ENCODE data around the gene FBLN1.

GRCh38 chr22:45630436-45630835 is 127.8 kb downstream of the FBLN1 start:
- no peak for TF ChIP-seq CTCF (IDR thresholded peaks at IDR 0.05; ENCODE audit: low read length)
- no peak for TF ChIP-seq EZH2 (IDR thresholded peaks at IDR 0.05; ENCODE audit: borderline replicate concordance, low read length)

Data from OCI-LY1 (cell line).